Astrocyte (in vitro differentiated cells and primary cell): ENCODE results near the gene CRISPLD2.

Experiments used
- CTCF ChIP-seq: IDR thresholded peaks from 2 replicates; pipeline ENCODE4 v1.5.1; 2011; ENCODE audit warnings: low read depth, mild to moderate bottlenecking, inconsistent platforms, low read length, moderate library complexity; ENCODE audit not compliant: insufficient read depth
- EZH2 ChIP-seq: IDR thresholded peaks from 2 replicates; pipeline ENCODE4 v1.6.1; 2012; ENCODE audit warnings: mild to moderate bottlenecking, low read length, inconsistent platforms; ENCODE audit not compliant: insufficient read depth

GRCh38 chr16:84813141-84813934, 6.4 kb upstream of the CRISPLD2 start:
- no peak for TF ChIP-seq CTCF
- no peak for TF ChIP-seq EZH2
